GM19240 (cell line): ENCODE measurements around the gene ADK.
"Not testable (repeated sequence)": the region's sequence is repeated elsewhere in the genome, so short reads cannot be mapped to it uniquely, and the experiment has no call there.

Experiments
- DNase-seq: peaks from one replicate; pipeline ENCODE4 v3.0.0; 2011; ENCODE audit warnings: low spot score; ENCODE audit not compliant: insufficient read length

The ADK gene

GRCh38 chr10:74483356-74483755, 332.3 kb downstream of the ADK start:
- DNase-seq: no peak

GRCh38 chr10:74485283-74485682, 334.3 kb downstream of the ADK start:
- no peak for DNase-seq

GRCh38 chr10:74486659-74487058, 335.6 kb downstream of the ADK start:
- DNase-seq: no peak

- no peak for DNase-seq
These were observed 337.9 kb downstream of the ADK start for GRCh38 chr10:74488907-74489306.

- no peak for DNase-seq
These were observed 339.5 kb downstream of the ADK start for GRCh38 chr10:74490551-74490950.

- DNase-seq: no peak
These were observed 340.0 kb downstream of the ADK start for GRCh38 chr10:74491014-74491413.

- not testable (repeated sequence) for DNase-seq
These were observed 345.3 kb downstream of the ADK start for GRCh38 chr10:74496276-74496675.

GRCh38 chr10:74498664-74499063, 347.6 kb downstream of the ADK start:
- not testable (repeated sequence) for DNase-seq

- no peak for DNase-seq
These were observed 349.1 kb downstream of the ADK start for GRCh38 chr10:74500026-74500704.

- no peak for DNase-seq
These were observed 349.8 kb downstream of the ADK start for GRCh38 chr10:74500816-74501215.

GRCh38 chr10:74502963-74503608, 352.1 kb downstream of the ADK start:
- DNase-seq: no peak

- no peak for DNase-seq
These were observed 356.9 kb downstream of the ADK start for GRCh38 chr10:74507951-74508350.

GRCh38 chr10:74510594-74510993, 359.6 kb downstream of the ADK start:
- no peak for DNase-seq

- no peak for DNase-seq
These were observed 360.0 kb downstream of the ADK start for GRCh38 chr10:74511051-74511450.

GRCh38 chr10:74514322-74514721, 363.3 kb downstream of the ADK start:
- DNase-seq: no peak

GRCh38 chr10:74518061-74518460, 367.0 kb downstream of the ADK start:
- DNase-seq: no peak

- no peak for DNase-seq
These were observed 370.5 kb downstream of the ADK start for GRCh38 chr10:74521526-74521925.

GRCh38 chr10:74523199-74523598, 372.2 kb downstream of the ADK start:
- no peak for DNase-seq

- no peak for DNase-seq
These were observed 374.9 kb downstream of the ADK start for GRCh38 chr10:74525885-74526284.

- not testable (repeated sequence) for DNase-seq
These were observed 376.6 kb downstream of the ADK start for GRCh38 chr10:74527611-74528010.

GRCh38 chr10:74529205-74529604, 378.2 kb downstream of the ADK start:
- no peak for DNase-seq

- no peak for DNase-seq
These were observed 380.0 kb downstream of the ADK start for GRCh38 chr10:74530981-74531380.

GRCh38 chr10:74539317-74539716, 388.3 kb downstream of the ADK start:
- DNase-seq: no peak
